GM21526 (cell line): ENCODE measurements around the gene SF3B2.
"Not testable (repeated sequence)": the region's sequence is repeated elsewhere in the genome, so short reads cannot be mapped to it uniquely, and the experiment has no call there.

ENCODE experiments used
- ATAC-seq: cut with Tn5 transposase; IDR thresholded peaks from one replicate; pipeline ENCODE4 v1.9.1; 2021; ENCODE audit warnings: moderate library complexity; ENCODE audit not compliant: unreplicated experiment, low FRiP score

SF3B2 gene

GRCh38 chr11:66051766-66052663 is at the start of gene SF3B2:
SF3B2 (plus strand) TSS chr11:66052364; CDS start chr11:66052385, 21 bp downstream.
- ATAC-seq, result peak; percentile 86

- peak; percentile 48 for ATAC-seq
Measured at GRCh38 chr11:66002648-66003225, 49.4 kb upstream of the SF3B2 start.

GRCh38 chr11:66003291-66003690 is 48.9 kb upstream of the SF3B2 start:
- ATAC-seq, result no peak

- ATAC-seq, result no peak
Measured at GRCh38 chr11:66004186-66004585, 48.0 kb upstream of the SF3B2 start.

- ATAC-seq, result no peak
Measured at GRCh38 chr11:66006134-66006890, 45.9 kb upstream of the SF3B2 start.

GRCh38 chr11:66006891-66007176 is 45.3 kb upstream of the SF3B2 start:
- ATAC-seq, result no peak

GRCh38 chr11:66007201-66007634 is 44.9 kb upstream of the SF3B2 start:
- no peak for ATAC-seq

GRCh38 chr11:66008095-66008467 is 44.1 kb upstream of the SF3B2 start:
- ATAC-seq, result no peak

- no peak for ATAC-seq
Measured at GRCh38 chr11:66008468-66009101, 43.6 kb upstream of the SF3B2 start.

- ATAC-seq, result not testable (repeated sequence)
Measured at GRCh38 chr11:66010036-66010435, 42.1 kb upstream of the SF3B2 start.

GRCh38 chr11:66011239-66011784 is 40.9 kb upstream of the SF3B2 start:
- no peak for ATAC-seq

- no peak for ATAC-seq
Measured at GRCh38 chr11:66011785-66012303, 40.3 kb upstream of the SF3B2 start, which contains the start of gene CST6. CST6 (plus strand) TSS chr11:66012008; CDS start chr11:66012045, 37 bp downstream.

- ATAC-seq, result no peak
Measured at GRCh38 chr11:66012371-66012945, 39.7 kb upstream of the SF3B2 start.

GRCh38 chr11:66012946-66013761 is 39.0 kb upstream of the SF3B2 start:
- ATAC-seq, result no peak

GRCh38 chr11:66013762-66014100 is 38.4 kb upstream of the SF3B2 start:
- ATAC-seq, result no peak

GRCh38 chr11:66014804-66015453 is 37.2 kb upstream of the SF3B2 start:
- no peak for ATAC-seq

- ATAC-seq, result no peak
Measured at GRCh38 chr11:66015454-66015881, 36.7 kb upstream of the SF3B2 start.

GRCh38 chr11:66015936-66016792 is 36.0 kb upstream of the SF3B2 start:
- ATAC-seq, result no peak
